BLaER1 (cell line): ENCODE measurements around the gene TSFM.

ENCODE experiments used
- H3K27ac ChIP-seq: shearing (Covaris generic); formaldehyde crosslinking; 2 replicates; pipeline ENCODE4 v1.8.1; 2022
- H3K27me3 ChIP-seq: shearing (Covaris generic); formaldehyde crosslinking; 2 replicates; pipeline ENCODE4 v1.8.1; 2022
- H3K36me3 ChIP-seq: shearing (Covaris generic); formaldehyde crosslinking; 2 replicates; pipeline ENCODE4 v1.8.1; 2022
- H3K4me1 ChIP-seq: shearing (Covaris generic); formaldehyde crosslinking; 2 replicates; pipeline ENCODE4 v1.8.1; 2022
- H3K4me2 ChIP-seq: shearing (Covaris generic); formaldehyde crosslinking; 2 replicates; pipeline ENCODE4 v1.8.1; 2022
- H3K4me3 ChIP-seq: shearing (Covaris generic); formaldehyde crosslinking; 2 replicates; pipeline ENCODE4 v1.8.1; 2022
- H3K9ac ChIP-seq: shearing (Covaris generic); formaldehyde crosslinking; 2 replicates; pipeline ENCODE4 v1.8.1; 2022
- H3K9me3 ChIP-seq: shearing (Covaris generic); formaldehyde crosslinking; 2 replicates; pipeline ENCODE4 v1.8.1; 2022
- H4K20me1 ChIP-seq: shearing (Covaris generic); formaldehyde crosslinking; 2 replicates; pipeline ENCODE4 v1.8.1; 2022
- Cebpa-rat ChIP-seq: shearing (Covaris generic); IDR thresholded peaks from 2 replicates; pipeline ENCODE4 v1.8.1; 2022

TSFM gene

DNA sequence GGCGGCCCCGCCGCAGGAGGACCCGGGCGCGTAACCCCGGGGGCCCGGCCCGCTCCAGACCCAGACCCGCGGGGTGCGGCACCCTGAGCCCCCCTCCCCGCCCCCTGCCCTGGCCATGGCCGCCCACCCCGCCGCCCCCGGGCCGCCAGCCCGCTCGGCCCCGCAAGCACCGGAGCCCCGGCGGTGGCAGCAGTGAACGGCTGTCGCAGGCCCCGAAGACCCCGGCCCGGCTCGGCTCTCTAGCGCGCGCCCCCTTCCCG lies 27.5 kb upstream of the TSFM start:
- H3K27ac ChIP-seq = no peak overlapping the region
- no peaks in the 10 kb centered on the region for H3K9me3 ChIP-seq
- H3K4me3 ChIP-seq = peak overlapping the region; percentile 73
- H3K4me1 ChIP-seq = peaks cover 50% of the 10 kb centered on the region
- H4K20me1 ChIP-seq = peaks cover 58% of the 10 kb centered on the region
- no peak for TF ChIP-seq Cebpa-rat
- peaks cover 66% of the 10 kb centered on the region for H3K27me3 ChIP-seq
- H3K4me2 ChIP-seq = peak overlapping the region; percentile 99
- H3K9ac ChIP-seq = no peak overlapping the region
- peaks cover 23% of the 10 kb centered on the region for H3K36me3 ChIP-seq

DNA sequence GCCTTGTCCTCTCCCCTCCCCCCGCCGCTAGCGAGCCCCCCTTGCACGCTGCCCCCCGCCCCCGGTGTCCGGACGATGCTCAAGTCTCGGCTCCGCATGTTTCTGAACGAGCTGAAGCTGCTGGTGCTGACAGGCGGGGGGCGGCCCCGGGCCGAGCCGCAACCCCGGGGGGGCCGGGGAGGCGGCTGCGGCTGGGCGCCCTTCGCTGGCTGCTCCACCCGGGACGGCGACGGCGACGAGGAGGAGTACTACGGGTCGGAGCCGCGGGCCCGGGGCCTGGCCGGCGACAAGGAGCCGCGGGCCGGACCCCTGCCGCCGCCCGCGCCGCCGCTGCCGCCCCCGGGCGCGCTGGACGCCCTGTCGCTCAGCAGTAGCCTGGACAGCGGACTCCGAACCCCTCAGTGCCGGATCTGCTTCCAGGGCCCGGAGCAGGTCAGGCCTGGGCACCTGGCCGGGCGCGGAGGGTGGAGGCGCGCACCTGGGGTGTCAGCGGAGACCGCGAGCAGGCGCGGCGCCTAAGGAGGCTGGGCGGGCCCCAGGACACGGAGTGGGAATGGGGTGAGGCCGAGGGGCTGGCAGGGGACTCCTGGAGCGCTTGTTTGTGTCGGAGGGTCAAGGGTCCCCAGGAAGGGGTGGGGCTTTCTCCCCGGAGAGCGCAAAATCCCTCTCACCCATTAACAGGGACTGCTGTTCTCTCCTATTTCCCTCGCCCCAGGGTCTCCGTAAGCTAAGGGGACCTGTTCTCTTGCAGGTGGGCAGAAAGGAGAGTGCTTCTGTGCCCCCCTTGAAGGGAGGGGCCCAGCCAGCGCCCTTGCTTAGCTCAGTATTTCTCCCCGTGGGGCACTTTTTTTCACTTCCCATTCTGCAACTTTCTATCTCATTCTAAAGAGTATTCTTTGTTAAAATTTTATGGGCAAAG lies 26.9 kb upstream of the TSFM start:
- H3K9ac ChIP-seq = peak overlapping the region; percentile 65
- H3K27me3 ChIP-seq = peaks cover 67% of the 10 kb centered on the region
- peaks cover 44% of the 10 kb centered on the region for H3K4me1 ChIP-seq
- peaks cover 17% of the 10 kb centered on the region for H3K36me3 ChIP-seq
- TF ChIP-seq Cebpa-rat = no peak
- peak overlapping the region; percentile 99 for H3K4me2 ChIP-seq
- H3K27ac ChIP-seq = no peak overlapping the region
- H3K9me3 ChIP-seq = no peaks in the 10 kb centered on the region
- H4K20me1 ChIP-seq = peaks cover 58% of the 10 kb centered on the region
- peak overlapping the region; percentile 73 for H3K4me3 ChIP-seq

DNA sequence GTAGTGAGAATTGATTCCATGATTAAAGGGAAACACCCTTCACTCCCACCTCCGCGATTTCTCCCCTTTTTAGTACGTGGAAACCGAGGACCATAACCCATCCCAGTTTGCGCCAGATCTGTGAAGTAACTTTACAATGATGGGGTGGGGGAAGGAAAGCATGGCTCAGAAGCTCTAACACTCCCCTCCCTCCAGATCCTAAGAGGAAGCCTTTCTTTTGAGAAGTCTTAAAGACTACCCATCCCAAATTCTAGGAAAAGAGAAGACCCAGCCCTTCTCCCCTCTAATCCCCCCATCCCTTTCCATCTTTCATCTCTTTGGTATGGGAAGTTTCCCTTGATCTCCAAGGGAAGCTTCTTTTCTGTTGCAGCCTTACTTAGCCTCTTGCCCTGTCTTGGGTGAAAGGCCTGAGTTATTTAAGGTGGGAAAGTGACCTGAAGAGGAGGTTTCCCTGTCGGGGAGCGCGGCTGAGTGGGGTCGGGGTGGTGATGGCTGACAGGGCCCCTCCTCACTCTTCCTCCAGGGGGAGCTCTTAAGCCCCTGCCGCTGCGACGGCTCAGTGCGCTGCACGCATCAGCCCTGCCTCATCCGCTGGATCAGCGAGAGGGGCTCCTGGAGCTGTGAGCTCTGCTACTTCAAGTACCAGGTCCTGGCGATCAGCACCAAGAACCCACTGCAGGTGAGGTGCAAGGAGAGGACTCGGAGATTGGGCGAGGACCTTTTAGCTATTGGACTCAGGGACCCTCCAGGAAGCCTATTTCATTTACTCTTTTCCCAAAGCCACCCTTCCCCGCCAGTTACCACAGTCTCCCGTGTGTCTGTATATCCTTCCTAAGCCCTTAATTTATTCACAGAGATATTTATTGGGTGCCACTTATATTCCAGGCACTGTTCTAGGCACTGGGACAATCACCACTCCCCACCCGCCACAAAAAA lies 25.9 kb upstream of the TSFM start:
- no peak for TF ChIP-seq Cebpa-rat
- peaks cover 76% of the 10 kb centered on the region for H3K27me3 ChIP-seq
- H4K20me1 ChIP-seq = peaks cover 62% of the 10 kb centered on the region
- H3K36me3 ChIP-seq = peaks cover 12% of the 10 kb centered on the region; the same call in 1 of the 2 replicates
- H3K27ac ChIP-seq = no peak overlapping the region
- 0 out of 2 replicates have a peak overlapping the region, but pooled peaks have one; percentile 65 for H3K9ac ChIP-seq
- no peaks in the 10 kb centered on the region for H3K9me3 ChIP-seq
- H3K4me1 ChIP-seq = peaks cover 36% of the 10 kb centered on the region
- peak overlapping the region; percentile 73 for H3K4me3 ChIP-seq
- H3K4me2 ChIP-seq = peak overlapping the region; percentile 99

DNA sequence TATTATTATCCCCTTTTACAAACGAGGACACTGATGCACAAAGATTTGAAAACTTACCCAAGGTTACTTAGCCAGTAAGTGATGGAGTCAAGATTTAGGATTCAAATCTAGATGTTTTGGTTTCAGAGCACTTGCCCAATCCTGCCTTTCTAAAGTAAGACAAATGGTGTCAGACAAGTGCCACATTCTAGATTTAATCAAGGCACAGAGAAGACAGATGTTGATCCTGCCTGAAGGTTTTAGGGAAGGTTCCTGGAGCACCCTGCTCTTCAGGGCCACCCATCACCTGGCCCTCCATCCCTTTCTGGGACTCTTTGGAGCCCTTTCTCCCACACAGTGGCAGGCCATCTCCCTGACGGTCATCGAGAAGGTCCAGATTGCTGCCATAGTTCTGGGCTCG lies 24.8 kb upstream of the TSFM start:
- no peaks in the 10 kb centered on the region for H3K9me3 ChIP-seq
- peaks cover 86% of the 10 kb centered on the region for H3K27me3 ChIP-seq
- no peak for TF ChIP-seq Cebpa-rat

DNA sequence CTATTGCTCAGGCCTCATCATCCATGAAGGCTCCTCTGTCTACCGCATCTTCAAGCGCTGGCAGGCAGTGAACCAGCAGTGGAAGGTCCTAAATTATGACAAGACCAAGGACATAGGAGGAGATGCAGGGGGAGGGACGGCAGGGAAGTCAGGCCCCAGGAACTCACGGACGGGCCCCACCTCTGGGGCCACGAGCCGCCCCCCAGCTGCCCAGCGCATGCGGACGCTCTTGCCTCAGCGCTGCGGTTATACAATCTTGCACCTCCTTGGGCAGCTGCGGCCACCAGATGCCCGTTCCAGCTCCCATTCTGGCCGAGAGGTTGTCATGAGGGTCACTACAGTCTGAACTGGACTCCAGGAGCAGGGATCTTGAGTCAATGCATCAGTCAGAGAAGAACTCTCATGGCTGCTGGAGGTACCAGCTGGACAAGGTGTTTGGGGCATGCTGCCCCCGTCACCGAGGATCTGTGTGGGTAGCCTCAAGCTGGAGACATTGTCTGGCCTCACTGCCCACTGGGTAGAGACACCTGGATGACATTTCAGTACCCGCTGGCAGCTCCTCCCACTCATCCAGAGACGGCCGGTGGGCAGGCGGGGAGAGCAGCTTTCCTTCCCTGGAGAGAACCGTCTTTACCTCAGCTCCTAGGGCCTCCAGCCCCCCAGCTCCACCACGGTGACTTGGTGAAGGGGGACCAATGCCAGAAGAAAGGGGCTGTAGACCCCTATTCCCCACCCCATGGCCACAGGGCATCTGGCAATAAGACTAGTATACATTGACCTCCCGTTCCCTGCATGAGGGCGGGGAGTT lies 23.8 kb upstream of the TSFM start:
- no peak overlapping the region for H3K27ac ChIP-seq

More for the DNA sequence above, 24.8 kb upstream of the TSFM start:
- H3K9ac ChIP-seq = no peak overlapping the region
- peaks cover 33% of the 10 kb centered on the region for H3K4me1 ChIP-seq
- no peak overlapping the region for H3K27ac ChIP-seq
- H4K20me1 ChIP-seq = peaks cover 73% of the 10 kb centered on the region
- H3K36me3 ChIP-seq = peaks cover 12% of the 10 kb centered on the region; the same call in 1 of the 2 replicates
- no peak overlapping the region for H3K4me3 ChIP-seq
- no peak overlapping the region for H3K4me2 ChIP-seq

DNA sequence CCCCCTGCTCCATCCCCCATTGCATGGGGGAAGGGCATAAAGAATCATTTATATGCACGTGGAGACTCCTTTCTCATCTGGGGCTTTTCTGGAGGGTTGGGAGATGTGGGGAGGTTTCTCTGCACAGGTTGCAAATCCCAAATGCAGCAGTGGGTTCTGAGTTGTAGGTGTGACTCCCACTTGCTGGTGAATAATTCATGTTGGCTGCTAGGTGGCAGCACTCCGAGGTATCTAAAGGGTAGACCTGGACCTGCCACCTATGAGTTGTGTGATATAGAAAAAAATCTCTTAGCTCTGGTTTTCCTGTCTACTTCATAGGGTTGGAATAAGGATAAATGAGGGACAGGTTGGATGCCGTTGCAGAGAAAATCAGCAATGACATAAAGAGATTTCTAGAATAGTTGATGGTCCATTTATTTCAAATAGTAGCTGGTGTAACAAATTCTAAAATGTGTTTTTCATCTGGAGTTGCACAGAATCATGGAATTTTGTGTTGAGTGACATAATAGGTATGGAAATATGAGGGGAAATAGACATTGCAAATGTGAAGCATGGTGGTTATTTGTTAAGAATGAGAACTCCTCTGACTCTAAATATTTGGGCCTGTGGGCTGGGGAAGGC lies 23.1 kb upstream of the TSFM start:
- TF ChIP-seq Cebpa-rat = no peak

More for the DNA sequence above, 23.8 kb upstream of the TSFM start:
- Histone ChIP-seq H3K27me3 (peaks cover 86% of the 10 kb centered on the region), H3K36me3 (peaks cover 12% of the 10 kb centered on the region; the same call in 1 of the 2 replicates), H3K4me3 (no peak overlapping the region), H3K9ac (no peak overlapping the region), H3K4me2 (no peak overlapping the region), H3K9me3 (no peaks in the 10 kb centered on the region), H4K20me1 (peaks cover 74% of the 10 kb centered on the region), H3K4me1 (peaks cover 26% of the 10 kb centered on the region)
- TF ChIP-seq Cebpa-rat = no peak

DNA sequence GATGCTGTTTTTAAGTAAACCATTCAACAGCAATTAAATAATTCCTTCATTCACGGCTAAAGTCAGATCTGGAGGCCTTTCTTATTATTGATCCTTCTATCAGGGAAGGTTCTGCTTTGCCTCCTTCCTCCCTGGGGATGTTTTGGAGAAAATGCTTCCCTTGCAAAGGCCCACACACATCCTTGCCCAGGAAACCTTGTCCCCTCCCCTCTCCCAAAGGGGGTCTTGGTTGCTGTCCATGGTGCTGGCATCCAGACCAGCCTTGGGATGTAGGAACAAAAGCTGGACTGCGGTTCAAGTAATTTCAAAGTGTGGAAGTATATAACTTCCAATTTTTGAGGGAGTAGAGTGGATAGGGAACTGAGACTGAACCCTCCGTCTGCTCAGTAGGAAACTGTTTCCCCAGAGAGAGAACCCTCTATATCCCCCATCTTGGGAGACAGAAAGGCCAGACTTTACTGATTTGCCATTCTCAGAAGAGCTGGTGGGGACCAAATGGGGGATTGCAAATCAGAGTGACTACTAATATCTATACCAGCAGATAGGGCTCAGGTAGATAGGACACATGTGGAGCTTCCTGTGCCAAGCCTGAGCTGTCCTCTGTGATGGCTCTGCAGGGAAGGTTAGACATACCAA lies 22.1 kb upstream of the TSFM start:
- TF ChIP-seq Cebpa-rat = no peak
- Histone ChIP-seq H3K4me3 (no peak overlapping the region), H3K4me1 (peaks cover 25% of the 10 kb centered on the region), H3K9ac (no peak overlapping the region), H3K27me3 (peaks cover 86% of the 10 kb centered on the region), H3K27ac (no peak overlapping the region), H4K20me1 (peaks cover 89% of the 10 kb centered on the region), H3K4me2 (no peak overlapping the region), H3K36me3 (peaks cover 12% of the 10 kb centered on the region; the same call in 1 of the 2 replicates), H3K9me3 (no peaks in the 10 kb centered on the region; the same call in 1 of the 2 replicates)

More for the DNA sequence above, 23.1 kb upstream of the TSFM start:
- H3K27ac ChIP-seq = no peak overlapping the region
- no peaks in the 10 kb centered on the region for H3K9me3 ChIP-seq
- no peak overlapping the region for H3K4me3 ChIP-seq
- H3K4me1 ChIP-seq = peaks cover 19% of the 10 kb centered on the region
- peaks cover 12% of the 10 kb centered on the region; the same call in 1 of the 2 replicates for H3K36me3 ChIP-seq
- H3K27me3 ChIP-seq = peaks cover 86% of the 10 kb centered on the region
- no peak overlapping the region for H3K9ac ChIP-seq
- peaks cover 80% of the 10 kb centered on the region for H4K20me1 ChIP-seq
- no peak overlapping the region for H3K4me2 ChIP-seq

DNA sequence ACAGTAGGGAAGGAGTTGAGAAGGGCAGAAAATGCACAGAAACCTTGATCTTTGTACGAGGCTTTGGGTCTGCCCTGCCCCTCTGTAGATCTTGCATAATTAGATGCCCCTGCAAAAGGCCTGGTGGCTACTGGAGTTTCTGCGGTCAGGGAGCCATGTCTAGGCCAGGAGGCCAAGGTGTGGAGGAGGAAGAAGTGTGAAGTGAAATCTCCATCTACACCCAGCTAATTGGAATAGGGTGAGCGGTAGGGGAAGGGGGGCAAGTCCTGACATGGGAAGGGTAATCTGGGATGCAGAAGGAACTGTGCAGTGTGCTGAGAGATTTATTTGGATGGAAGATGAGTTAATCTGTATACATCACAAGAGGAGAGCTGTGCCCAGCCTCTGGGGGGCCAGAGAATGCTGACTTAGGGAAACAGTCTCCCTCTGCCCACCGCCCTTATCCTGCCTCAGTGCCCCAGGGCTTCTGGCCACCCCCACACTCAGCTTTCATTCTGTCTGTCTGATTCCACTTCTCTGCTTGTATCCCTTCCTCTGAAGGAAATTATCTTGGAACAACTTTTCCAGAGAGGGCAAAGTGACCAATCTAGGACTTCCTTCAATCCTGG lies 21.1 kb upstream of the TSFM start:
- Histone ChIP-seq H3K9me3 (no peaks in the 10 kb centered on the region; the same call in 1 of the 2 replicates), H3K9ac (no peak overlapping the region), H3K27me3 (peaks cover 86% of the 10 kb centered on the region), H3K4me3 (no peak overlapping the region), H4K20me1 (peaks cover 89% of the 10 kb centered on the region), H3K36me3 (peaks cover 12% of the 10 kb centered on the region; the same call in 1 of the 2 replicates), H3K4me1 (peaks cover 17% of the 10 kb centered on the region), H3K4me2 (no peak overlapping the region), H3K27ac (no peak overlapping the region)
- no peak for TF ChIP-seq Cebpa-rat
